Endothelial cell of umbilical vein (primary cell): Measurements from ENCODE around the gene TRAPPC2L. TPM values are rescaled to one million over a fixed set of nuclear protein-coding genes. Genes with fewer than 3 reads are reported as not detected.

Experiments
- BruUV-seq: library from RNA; stranded (reverse); fragments of 400-500 nt; replicated peaks from 2 replicates; lab custom pipeline; 2021; lab: Mats Ljungman, UMichigan
- CTCF ChIA-PET: fragments of 300-600, 350-600 bp; sonication (Branson Sonifier 250); formaldehyde crosslinking; loops from one replicate; lab custom pipeline; 2021; ENCODE audit warnings: antibody characterized with exemption, inconsistent platforms; lab: Charles Lee
- POLR2A ChIA-PET: fragments of 300-600, 350-600 bp; sonication (Branson Sonifier 250); formaldehyde crosslinking; loops from one replicate; lab custom pipeline; 2021; ENCODE audit warnings: antibody characterized with exemption, inconsistent platforms; lab: Charles Lee
- DNase-seq: peaks from one replicate; pipeline ENCODE4 v3.0.0-alpha.2; 2011; ENCODE audit warnings: low read depth, low spot score
- FAIRE-seq: peaks from 2 replicates; lab custom pipeline; 2011; peaks lifted over from hg19 to GRCh38; lab: Jason Lieb, UNC
- H2AFZ ChIP-seq: 2 replicates; pipeline ENCODE4 v1.6.0; 2012; ENCODE audit warnings: low read depth, low read length, control low read depth, inconsistent platforms
- H3K27ac ChIP-seq: 2 replicates; pipeline ENCODE4 v1.5.1; 2011; ENCODE audit warnings: low read depth, mild to moderate bottlenecking, control low read depth, low read length, moderate library complexity; ENCODE audit not compliant: insufficient read depth
- H3K27me3 ChIP-seq, 2 experiments: 2 replicates each; pipeline versions ENCODE4 v1.6.0 to v1.6.1; 2011; ENCODE audit warnings: low read length in 2 of 2, mixed read lengths in 1 of 2; ENCODE audit not compliant: control insufficient read depth in 2 of 2, insufficient read depth in 2 of 2
- H3K36me3 ChIP-seq, 2 experiments: 2 replicates in 1 of 2; 3 replicates in 1 of 2; pipeline ENCODE4 v1.5.1; 2011; ENCODE audit warnings: low read length in 2 of 2, mild to moderate bottlenecking in 1 of 2, moderate library complexity in 1 of 2; ENCODE audit not compliant: control insufficient read depth in 2 of 2, insufficient read depth in 2 of 2; ENCODE audit errors: extremely low read depth in 1 of 2
- H3K4me1 ChIP-seq: 3 replicates; pipeline ENCODE4 v1.5.1; 2011; ENCODE audit warnings: mild to moderate bottlenecking, low read length; ENCODE audit not compliant: control insufficient read depth, insufficient read depth; ENCODE audit errors: extremely low read depth
- H3K4me2 ChIP-seq: 2 replicates; pipeline ENCODE4 v1.6.1; 2011; ENCODE audit warnings: low read length, control low read depth, mixed read lengths; ENCODE audit not compliant: insufficient read depth
- H3K4me3 ChIP-seq, 3 experiments: fragments of 200-600 bp in 1 of 3; sonication (generic), shearing (Covaris generic) in 1 of 3; replicated peaks in 1 of 3; 2 replicates each; pipeline ENCODE4 v1.5.1; 2011 to 2016; ENCODE audit warnings: control low read depth in 3 of 3, low read length in 3 of 3, mild to moderate bottlenecking in 2 of 3, inconsistent platforms in 1 of 3, low read depth in 1 of 3, moderate library complexity in 1 of 3; ENCODE audit not compliant: insufficient read depth in 1 of 3
- H3K79me2 ChIP-seq: 2 replicates; pipeline ENCODE4 v1.6.0; 2012; ENCODE audit warnings: low read length, inconsistent platforms; ENCODE audit not compliant: control insufficient read depth, insufficient read depth
- H3K9ac ChIP-seq: replicated peaks from 2 replicates; pipeline ENCODE3; 2011; ENCODE audit warnings: low read length, control low read depth; ENCODE audit not compliant: insufficient read depth; ENCODE audit errors: extremely low read depth
- H3K9me1 ChIP-seq: replicated peaks from 3 replicates; pipeline ENCODE4 v1.6.0; 2011; ENCODE audit warnings: mild to moderate bottlenecking, low read length; ENCODE audit not compliant: control insufficient read depth, insufficient read depth; ENCODE audit errors: extremely low read depth
- H3K9me3 ChIP-seq: replicated peaks from 2 replicates; pipeline ENCODE4 v1.5.1; 2012; ENCODE audit warnings: low read length, inconsistent platforms; ENCODE audit not compliant: control insufficient read depth, insufficient read depth
- H4K20me1 ChIP-seq: replicated peaks from 2 replicates; pipeline ENCODE3; 2011; ENCODE audit warnings: mild to moderate bottlenecking, low read length; ENCODE audit not compliant: control insufficient read depth, insufficient read depth; ENCODE audit errors: extremely low read depth
- EZH2 ChIP-seq: IDR thresholded peaks from 2 replicates; pipeline ENCODE4 v1.6.1; 2012; ENCODE audit warnings: borderline replicate concordance, low read depth, mild to moderate bottlenecking, moderate library complexity, low read length, inconsistent platforms; ENCODE audit not compliant: severe bottlenecking
- FOS ChIP-seq: IDR thresholded peaks from 2 replicates; pipeline ENCODE4 v1.6.1; 2011; ENCODE audit warnings: mild to moderate bottlenecking, low read length, moderate library complexity, borderline replicate concordance; ENCODE audit not compliant: insufficient read depth
- GATA2 ChIP-seq: IDR thresholded peaks from 2 replicates; pipeline ENCODE4 v1.7.0; 2011; ENCODE audit warnings: low read depth, mild to moderate bottlenecking, moderate library complexity, mixed read lengths, low read length; ENCODE audit not compliant: insufficient read length, insufficient read depth
- JUN ChIP-seq: IDR thresholded peaks from 2 replicates; pipeline ENCODE4 v1.6.1; 2011; ENCODE audit warnings: borderline replicate concordance, low read depth; ENCODE audit not compliant: insufficient read length, insufficient read depth
- MYC ChIP-seq: IDR thresholded peaks from one replicate; pipeline ENCODE4 v1.6.1; 2011; ENCODE audit warnings: mild to moderate bottlenecking, low read depth, low read length
- POLR2A ChIP-seq: IDR thresholded peaks from 2 replicates; pipeline ENCODE4 v1.6.1; 2012; ENCODE audit warnings: low read depth, mild to moderate bottlenecking, control low read depth, low read length
- POLR2AphosphoS5 ChIP-seq: IDR thresholded peaks from 2 replicates; pipeline ENCODE4 v1.6.1; 2012; ENCODE audit warnings: low read depth, mild to moderate bottlenecking, control low read depth, low read length, moderate library complexity; ENCODE audit not compliant: insufficient read depth
- dilution Hi-C: fragments of 300-500 bp; cut with MboI; formaldehyde crosslinking; loops from one replicate; pipeline ENCODE4 v1.15.0; 2019; ENCODE audit warnings: low sequenced_read_pairs; ENCODE audit not compliant: extremely low pct_ligation_motif_present
- intact Hi-C: fragments of 100-400 bp; cut with micrococcal nuclease; formaldehyde crosslinking; loops from one replicate; pipeline ENCODE4 v1.10.0; 2022
- polyA plus RNA-seq, 4 experiments: library from polyadenylated mRNA; depleted of rRNA in 3 of 4; stranded (reverse) in 3 of 4; unstranded in 1 of 4; fragments of >200 nt; gene quantifications; 2 replicates each; pipeline versions ENCODE4 v1.2.1 to v1.2.3, GENCODE V29; 2011 to 2012; ENCODE audit warnings: missing spikeins in 1 of 4
- total RNA-seq: library from RNA; stranded (reverse); gene quantifications from 2 replicates; pipeline ENCODE4 v1.2.3, GENCODE V29; 2021
- TF ChIP-seq, protein P1 (sequence below), 2 donors: IDR thresholded peaks; 1 replicate in 1 of 2; 2 replicates in 1 of 2; pipeline ENCODE4 v1.5.1; 2011; ENCODE audit warnings: low read length in 2 of 2, mild to moderate bottlenecking in 2 of 2, moderate library complexity in 2 of 2, control low read depth in 1 of 2, inconsistent platforms in 1 of 2, low read depth in 1 of 2; ENCODE audit not compliant: insufficient read depth in 1 of 2; ENCODE audit errors: extremely low read depth in 1 of 2

The TRAPPC2L gene
- total and polyA plus RNA-seq, 2 donors (not counting 3 experiments of a cell fraction or from before 2014, with no cell fraction given): 61.9 to 131 TPM

DNA sequence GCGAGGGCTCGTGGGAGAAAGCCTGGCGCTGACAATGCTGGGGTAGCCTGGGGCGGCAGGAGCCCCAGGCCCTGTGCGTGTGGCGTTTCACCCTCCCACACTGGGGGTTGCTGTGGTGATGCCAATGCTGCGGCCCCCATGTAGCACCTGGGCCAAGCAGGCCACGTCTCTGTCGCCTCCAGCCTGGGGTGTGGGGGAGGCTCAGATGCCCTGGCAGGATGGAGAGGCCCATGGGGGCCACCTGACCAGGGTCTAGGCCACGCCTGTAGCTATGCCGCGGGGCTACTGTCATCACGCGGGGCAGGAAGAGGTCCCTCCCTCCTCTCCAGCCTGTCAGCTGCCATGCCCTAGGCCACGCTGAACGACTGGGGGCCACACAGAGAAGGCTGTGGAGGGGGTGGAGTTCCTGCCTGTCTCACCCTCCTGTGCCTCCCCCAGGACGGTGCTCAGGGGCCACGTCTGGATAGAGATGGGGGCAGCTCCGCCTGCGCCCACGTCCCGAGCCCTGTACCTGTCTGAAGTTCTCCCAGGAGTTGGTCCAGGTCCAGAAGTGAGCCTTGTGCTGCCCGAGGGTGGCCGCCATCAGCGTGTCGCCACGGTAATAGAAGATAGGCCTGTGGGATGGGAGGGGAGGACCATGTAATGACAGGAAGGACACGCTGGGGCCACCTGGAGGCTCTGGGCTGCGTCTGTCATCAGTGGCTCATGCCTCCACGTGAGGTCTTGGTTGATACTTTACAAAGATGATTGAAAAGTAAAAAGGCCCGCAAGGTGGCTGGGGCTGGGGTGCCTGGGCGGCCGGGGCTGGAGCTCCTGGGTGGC lies 32.5 kb upstream of the TRAPPC2L start:
- no peaks in the 10 kb centered on the region for H3K4me1 ChIP-seq
- H3K27ac ChIP-seq: no peak overlapping the region
- BruUV-seq: no TSS peak
- no peaks in the 10 kb centered on the region for H3K9me1 ChIP-seq
- H3K4me2 ChIP-seq: no peak overlapping the region
- no peaks in the 10 kb centered on the region for H3K79me2 ChIP-seq
- H3K9ac ChIP-seq: no peak overlapping the region
- intact Hi-C loops: loop anchor here (2.0 kb wide), 1 partner anchor 20 kb away; no protein-coding TSS in a partner anchor
- TF ChIP-seq FOS (no peak), POLR2A (no peak), EZH2 (no peak), GATA2 (no peak), JUN (no peak), POLR2AphosphoS5 (no peak), MYC (no peak)
- TF ChIP-seq, protein P1, sequence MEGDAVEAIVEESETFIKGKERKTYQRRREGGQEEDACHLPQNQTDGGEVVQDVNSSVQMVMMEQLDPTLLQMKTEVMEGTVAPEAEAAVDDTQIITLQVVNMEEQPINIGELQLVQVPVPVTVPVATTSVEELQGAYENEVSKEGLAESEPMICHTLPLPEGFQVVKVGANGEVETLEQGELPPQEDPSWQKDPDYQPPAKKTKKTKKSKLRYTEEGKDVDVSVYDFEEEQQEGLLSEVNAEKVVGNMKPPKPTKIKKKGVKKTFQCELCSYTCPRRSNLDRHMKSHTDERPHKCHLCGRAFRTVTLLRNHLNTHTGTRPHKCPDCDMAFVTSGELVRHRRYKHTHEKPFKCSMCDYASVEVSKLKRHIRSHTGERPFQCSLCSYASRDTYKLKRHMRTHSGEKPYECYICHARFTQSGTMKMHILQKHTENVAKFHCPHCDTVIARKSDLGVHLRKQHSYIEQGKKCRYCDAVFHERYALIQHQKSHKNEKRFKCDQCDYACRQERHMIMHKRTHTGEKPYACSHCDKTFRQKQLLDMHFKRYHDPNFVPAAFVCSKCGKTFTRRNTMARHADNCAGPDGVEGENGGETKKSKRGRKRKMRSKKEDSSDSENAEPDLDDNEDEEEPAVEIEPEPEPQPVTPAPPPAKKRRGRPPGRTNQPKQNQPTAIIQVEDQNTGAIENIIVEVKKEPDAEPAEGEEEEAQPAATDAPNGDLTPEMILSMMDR (IDR thresholded peaks at IDR 0.05; ENCODE audit: extremely low read depth in 1 of 2, insufficient read depth in 1 of 2, low read depth in 1 of 2, low read length in 2 of 2): no peak
- no peaks in the 10 kb centered on the region for H3K27me3 ChIP-seq
- POLR2A ChIA-PET: no interaction called here
- DNase-seq (no peak), FAIRE-seq (no peak)
- CTCF ChIA-PET: no interaction called here
- H3K9me3 ChIP-seq: no peaks in the 10 kb centered on the region
- H2AFZ ChIP-seq: no peak overlapping the region
- H4K20me1 ChIP-seq: no peaks in the 10 kb centered on the region
- peaks cover 0 to 3% of the 10 kb centered on the region in 2 experiments for H3K36me3 ChIP-seq
- dilution Hi-C loops: no loop called here
- no peak overlapping the region for H3K4me3 ChIP-seq
